ENCODE results near the gene RTN4.

- no peak for TF ChIP-seq CTCF (IDR thresholded peaks at IDR 0.05 in 4 of 5, conservative IDR thresholded peaks at IDR 0.05 in 1 of 5)
- TF ChIP-seq POLR2A (IDR thresholded peaks at IDR 0.05), result no peak
Measured at GRCh38 chr2:55061523-55062344, 11.5 kb upstream of the RTN4 start.

Measured in gastrocnemius medialis (tissue), 4 donors.